A673 (cell line): ENCODE results near the gene FEM1A. TPM values are rescaled to one million over a fixed set of nuclear protein-coding genes. Genes with fewer than 3 reads are reported as not detected.
A peak's percentile ranks its signal among the peaks of the same experiment; 100 is the strongest.
"Not testable (repeated sequence)": the region's sequence is repeated elsewhere in the genome, so short reads cannot be mapped to it uniquely, and the experiment has no call there.

Source experiments
- BruUV-seq: library from RNA; stranded (reverse); fragments of 400-500 nt; replicated peaks from 2 replicates; lab custom pipeline; 2021; lab: Mats Ljungman, UMichigan
- CTCF ChIA-PET: fragments of 300-600 bp; sonication (Branson Sonifier 250); formaldehyde crosslinking; loops from one replicate; lab custom pipeline; 2022; ENCODE audit warnings: antibody characterized with exemption; lab: Charles Lee
- POLR2A ChIA-PET: fragments of 300-600 bp; sonication (Branson Sonifier 250); formaldehyde crosslinking; loops from one replicate; lab custom pipeline; 2022; ENCODE audit warnings: antibody characterized with exemption; ENCODE audit not compliant: low non-redundant PET; lab: Charles Lee
- DNase-seq: peaks from one replicate; pipeline ENCODE4 v3.0.0-alpha.2; 2015; ENCODE audit warnings: low spot score
- H3K27ac ChIP-seq: fragments of 200-600 bp; sonication (generic); 2 replicates; pipeline ENCODE4 v1.5.1; 2016; ENCODE audit warnings: mixed run types, low read depth, mild to moderate bottlenecking, mixed read lengths, antibody characterized with exemption, low read length; ENCODE audit not compliant: poor library complexity, severe bottlenecking
- H3K27me3 ChIP-seq: fragments of 200-600 bp; sonication (generic); replicated peaks from 2 replicates; pipeline ENCODE4 v1.6.1; 2017; ENCODE audit warnings: mixed run types, low read depth, mild to moderate bottlenecking, mixed read lengths, antibody characterized with exemption, low read length; ENCODE audit not compliant: insufficient read depth, poor library complexity
- H3K36me3 ChIP-seq: fragments of 200-600 bp; sonication (generic); 2 replicates; pipeline ENCODE4 v1.6.1; 2016; ENCODE audit warnings: mixed run types, mild to moderate bottlenecking, mixed read lengths, antibody characterized with exemption, low read length; ENCODE audit not compliant: insufficient read depth, poor library complexity, severe bottlenecking
- H3K4me1 ChIP-seq: fragments of 200-600 bp; sonication (generic); 2 replicates; pipeline ENCODE4 v1.6.1; 2017; ENCODE audit warnings: mixed run types, mild to moderate bottlenecking, mixed read lengths, antibody characterized with exemption, low read length; ENCODE audit not compliant: insufficient read depth, poor library complexity, severe bottlenecking
- H3K4me3 ChIP-seq: fragments of 200-600 bp; sonication (generic); 2 replicates; pipeline ENCODE4 v1.5.1; 2016; ENCODE audit warnings: low read depth, mixed run types, mild to moderate bottlenecking, mixed read lengths, low read length; ENCODE audit not compliant: poor library complexity, severe bottlenecking
- H3K9me3 ChIP-seq: fragments of 200-600 bp; sonication (generic); 2 replicates; pipeline ENCODE4 v1.6.1; 2016; ENCODE audit warnings: mixed run types, low read depth, mild to moderate bottlenecking, mixed read lengths, antibody characterized with exemption, low read length; ENCODE audit not compliant: poor library complexity, severe bottlenecking
- EZH2 ChIP-seq: fragments of 200-600 bp; sonication (generic); IDR thresholded peaks from 2 replicates; pipeline ENCODE4 v1.6.1; 2017; ENCODE audit warnings: borderline replicate concordance, low read depth, mild to moderate bottlenecking, mixed read lengths, antibody characterized with exemption, low read length; ENCODE audit not compliant: poor library complexity, severe bottlenecking
- intact Hi-C: fragments of 100-400 bp; cut with micrococcal nuclease; formaldehyde crosslinking; loops from one replicate; pipeline ENCODE4 v1.10.0; 2022; ENCODE audit not compliant: unreplicated experiment
- total RNA-seq: library from RNA; stranded (reverse); gene quantifications from 2 replicates; pipeline ENCODE4 v1.2.3, GENCODE V29; 2021
- TF ChIP-seq, protein P1 (sequence below): fragments of 300-800, 200-600 bp; sonication (generic); conservative IDR thresholded peaks from 2 replicates; pipeline ENCODE4 v1.5.1; 2017; ENCODE audit warnings: low read depth, mild to moderate bottlenecking, antibody characterized with exemption, low read length, moderate library complexity, mixed read lengths

Gene FEM1A
- total RNA-seq, 1 experiment from 2014 or later: 18.9 TPM

DNA sequence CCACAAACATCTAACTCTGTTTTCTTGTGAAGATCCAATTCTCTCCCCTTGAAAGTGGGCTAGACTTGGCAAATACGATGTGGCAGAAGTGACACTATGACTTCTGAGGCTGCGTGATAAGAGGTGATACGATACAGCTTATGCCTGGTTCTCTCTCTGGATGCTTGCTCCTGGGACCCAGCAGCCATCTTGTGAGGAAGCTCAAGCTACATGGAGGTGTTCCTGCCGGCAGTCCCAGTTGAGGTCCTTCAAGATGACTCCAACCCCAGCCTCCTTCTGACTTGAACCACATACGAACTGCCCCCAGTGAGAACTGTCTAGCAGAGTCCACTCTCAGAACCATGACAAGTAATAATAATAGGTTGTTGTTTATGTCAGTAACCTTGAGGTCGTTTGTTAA, 10.7 kb upstream of the FEM1A start:
- intact Hi-C loops: no loop called here
- Histone ChIP-seq H3K27me3 (peaks cover 28% of the 10 kb centered on the region), H3K4me3 (no peak overlapping the region), H3K9me3 (no peaks in the 10 kb centered on the region), H3K27ac (no peak overlapping the region), H3K4me1 (peaks cover 8% of the 10 kb centered on the region), H3K36me3 (no peaks in the 10 kb centered on the region)
- CTCF ChIA-PET: interaction anchor here (0.5 kb wide), 1 partner anchor 10 kb away, joined by 3 read pairs; no protein-coding TSS in a partner anchor
- BruUV-seq: no TSS peak
- DNase-seq: no peak
- POLR2A ChIA-PET: no interaction called here
- no peak for TF ChIP-seq EZH2
- TF ChIP-seq, protein P1, sequence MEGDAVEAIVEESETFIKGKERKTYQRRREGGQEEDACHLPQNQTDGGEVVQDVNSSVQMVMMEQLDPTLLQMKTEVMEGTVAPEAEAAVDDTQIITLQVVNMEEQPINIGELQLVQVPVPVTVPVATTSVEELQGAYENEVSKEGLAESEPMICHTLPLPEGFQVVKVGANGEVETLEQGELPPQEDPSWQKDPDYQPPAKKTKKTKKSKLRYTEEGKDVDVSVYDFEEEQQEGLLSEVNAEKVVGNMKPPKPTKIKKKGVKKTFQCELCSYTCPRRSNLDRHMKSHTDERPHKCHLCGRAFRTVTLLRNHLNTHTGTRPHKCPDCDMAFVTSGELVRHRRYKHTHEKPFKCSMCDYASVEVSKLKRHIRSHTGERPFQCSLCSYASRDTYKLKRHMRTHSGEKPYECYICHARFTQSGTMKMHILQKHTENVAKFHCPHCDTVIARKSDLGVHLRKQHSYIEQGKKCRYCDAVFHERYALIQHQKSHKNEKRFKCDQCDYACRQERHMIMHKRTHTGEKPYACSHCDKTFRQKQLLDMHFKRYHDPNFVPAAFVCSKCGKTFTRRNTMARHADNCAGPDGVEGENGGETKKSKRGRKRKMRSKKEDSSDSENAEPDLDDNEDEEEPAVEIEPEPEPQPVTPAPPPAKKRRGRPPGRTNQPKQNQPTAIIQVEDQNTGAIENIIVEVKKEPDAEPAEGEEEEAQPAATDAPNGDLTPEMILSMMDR: no peak

DNA sequence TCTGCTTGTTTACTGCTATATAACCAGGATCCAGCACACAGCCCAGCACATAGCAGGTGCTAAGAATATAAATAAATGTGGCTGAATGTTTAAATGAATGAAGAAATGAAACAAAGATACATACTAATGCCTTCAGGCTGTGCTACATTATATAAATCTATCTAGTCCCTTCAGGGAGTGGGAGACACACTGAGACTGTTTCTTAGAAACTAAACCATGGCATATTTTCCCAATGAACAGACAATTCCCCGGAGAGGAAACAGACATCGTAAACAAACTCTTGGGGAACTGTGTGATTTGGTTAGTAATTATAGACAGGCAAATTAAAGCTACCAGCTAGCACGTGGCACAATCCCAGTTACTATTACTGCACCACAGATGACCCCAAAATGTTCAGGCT, 9.7 kb upstream of the FEM1A start:
- peak; percentile 37 for DNase-seq
- no peaks in the 10 kb centered on the region for H3K9me3 ChIP-seq
- intact Hi-C loops: no loop called here
- ChIA-PET POLR2A (interaction anchor here (0.6 kb wide), 1 partner anchor 609 kb away, joined by 3 read pairs; no protein-coding TSS in a partner anchor), CTCF (interaction anchor here (1.4 kb wide), 1 partner anchor 9 kb away, joined by 5 read pairs; no protein-coding TSS in a partner anchor)
- TF ChIP-seq EZH2: no peak
- TF ChIP-seq, protein P1: no peak
- no peak overlapping the region for H3K27ac ChIP-seq
- BruUV-seq: no TSS peak
- H3K4me1 ChIP-seq: peaks cover 8% of the 10 kb centered on the region
- H3K36me3 ChIP-seq: no peaks in the 10 kb centered on the region
- no peak overlapping the region for H3K4me3 ChIP-seq
- H3K27me3 ChIP-seq: peaks cover 20% of the 10 kb centered on the region

DNA sequence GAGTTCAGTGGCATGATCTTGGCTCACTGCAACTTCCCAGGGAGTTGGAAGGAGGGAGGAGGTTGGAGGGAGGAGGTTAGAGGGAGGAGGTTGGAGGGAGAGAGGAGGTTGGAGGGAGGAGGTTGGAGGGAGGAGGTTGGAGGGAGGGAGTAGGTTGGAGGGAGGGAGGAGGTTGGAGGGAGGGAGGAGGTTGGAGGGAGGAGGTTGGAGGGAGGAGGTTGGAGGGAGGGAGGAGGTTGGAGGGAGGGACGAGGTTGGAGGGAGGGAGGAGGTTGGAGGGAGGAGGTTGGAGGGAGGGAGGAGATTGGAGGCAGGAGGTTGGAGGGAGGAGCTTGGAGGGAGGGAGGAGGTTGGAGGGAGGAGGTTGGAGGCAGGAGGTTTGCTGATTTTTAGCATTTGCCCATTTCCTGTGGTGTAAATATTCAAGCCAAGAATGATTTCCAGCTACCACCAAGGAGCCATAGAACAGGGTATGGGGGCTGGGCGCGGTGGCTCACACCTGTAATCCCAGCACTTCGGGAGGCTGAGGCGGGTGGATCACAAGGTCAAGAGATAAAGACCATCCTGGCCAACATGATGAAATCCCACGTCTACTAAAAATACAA, 5.0 kb upstream of the FEM1A start:
- DNase-seq: not testable (repeated sequence)

DNA sequence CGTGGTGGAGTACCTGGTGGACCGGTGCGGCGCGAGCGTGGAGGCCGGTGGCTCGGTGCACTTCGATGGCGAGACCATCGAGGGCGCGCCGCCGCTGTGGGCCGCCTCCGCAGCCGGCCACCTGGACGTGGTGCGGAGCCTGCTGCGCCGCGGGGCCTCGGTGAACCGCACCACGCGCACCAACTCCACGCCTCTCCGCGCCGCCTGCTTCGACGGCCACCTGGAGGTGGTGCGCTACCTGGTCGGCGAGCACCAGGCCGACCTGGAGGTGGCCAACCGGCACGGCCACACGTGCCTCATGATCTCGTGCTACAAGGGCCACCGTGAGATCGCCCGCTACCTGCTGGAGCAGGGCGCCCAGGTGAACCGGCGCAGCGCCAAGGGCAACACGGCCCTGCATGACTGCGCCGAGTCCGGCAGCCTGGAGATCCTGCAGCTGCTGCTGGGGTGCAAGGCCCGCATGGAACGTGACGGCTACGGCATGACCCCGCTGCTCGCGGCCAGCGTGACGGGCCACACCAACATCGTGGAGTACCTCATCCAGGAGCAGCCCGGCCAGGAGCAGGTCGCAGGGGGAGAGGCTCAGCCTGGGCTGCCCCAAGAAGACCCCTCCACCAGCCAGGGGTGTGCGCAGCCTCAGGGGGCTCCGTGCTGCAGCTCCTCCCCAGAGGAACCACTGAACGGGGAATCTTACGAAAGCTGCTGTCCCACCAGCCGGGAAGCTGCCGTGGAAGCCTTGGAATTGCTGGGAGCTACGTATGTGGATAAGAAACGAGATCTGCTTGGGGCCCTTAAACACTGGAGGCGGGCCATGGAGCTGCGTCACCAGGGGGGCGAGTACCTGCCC, 708 bp downstream of the FEM1A start:
- CTCF ChIA-PET: interaction anchor here (1.4 to 1.9 kb wide), 2 partner anchors 14 to 59 kb away, joined by 9 to 33 read pairs; no protein-coding TSS in a partner anchor
- not testable (repeated sequence) for BruUV-seq, H3K9me3 ChIP-seq, DNase-seq, H3K27me3 ChIP-seq
- intact Hi-C loops: loop anchor here (10.0 kb wide), 1 partner anchor 217 kb away; no protein-coding TSS in a partner anchor
- Histone ChIP-seq H3K27ac (peak overlapping the region; percentile 93), H3K4me3 (peak overlapping the region; percentile 80), H3K4me1 (peaks cover 21% of the 10 kb centered on the region), H3K36me3 (peaks cover 32% of the 10 kb centered on the region)
- POLR2A ChIA-PET: interaction anchor here (0.5 kb wide), 1 partner anchor 96 kb away, joined by 4 read pairs; no protein-coding TSS in a partner anchor

More for the DNA sequence above, 5.0 kb upstream of the FEM1A start:
- H3K9me3 ChIP-seq, H3K4me1 ChIP-seq, BruUV-seq, CTCF ChIA-PET, H3K27ac ChIP-seq, intact Hi-C loops, H3K36me3 ChIP-seq, H3K27me3 ChIP-seq, H3K4me3 ChIP-seq, POLR2A ChIA-PET: not testable (repeated sequence)

DNA sequence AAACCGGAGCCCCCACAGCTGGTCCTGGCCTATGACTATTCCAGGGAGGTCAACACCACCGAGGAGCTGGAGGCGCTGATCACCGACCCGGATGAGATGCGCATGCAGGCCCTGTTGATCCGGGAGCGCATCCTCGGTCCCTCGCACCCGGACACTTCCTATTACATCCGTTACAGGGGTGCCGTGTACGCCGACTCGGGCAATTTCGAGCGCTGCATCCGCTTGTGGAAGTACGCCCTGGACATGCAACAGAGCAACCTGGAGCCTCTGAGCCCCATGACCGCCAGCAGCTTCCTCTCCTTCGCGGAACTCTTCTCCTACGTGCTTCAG, 1.3 kb downstream of the FEM1A start:
- Histone ChIP-seq H3K4me3 (peak overlapping the region; percentile 80), H3K36me3 (peaks cover 32% of the 10 kb centered on the region), H3K4me1 (peaks cover 21% of the 10 kb centered on the region)
- POLR2A ChIA-PET, H3K27me3 ChIP-seq, CTCF ChIA-PET, DNase-seq, H3K27ac ChIP-seq, H3K9me3 ChIP-seq, BruUV-seq: not testable (repeated sequence)
- intact Hi-C loops: loop anchor here (10.0 kb wide), 1 partner anchor 218 kb away; no protein-coding TSS in a partner anchor
